NOMO-1 (cell line): ENCODE measurements around the gene CACFD1.
"Not testable (repeated sequence)": the region's sequence is repeated elsewhere in the genome, so short reads cannot be mapped to it uniquely, and the experiment has no call there.

Source experiments
- DNase-seq, 2 experiments: peaks; one replicate each; lab custom pipeline; 2025; ENCODE audit not compliant: unreplicated experiment in 2 of 2; lab: John Stamatoyannopoulos, UW

The CACFD1 gene

GRCh38 chr9:133439337-133439736 is 20.4 kb upstream of the CACFD1 start:
- DNase-seq, result no peak

- DNase-seq, result no peak
These were observed 18.9 kb upstream of the CACFD1 start for GRCh38 chr9:133440874-133441273.

GRCh38 chr9:133441571-133441970 is 18.2 kb upstream of the CACFD1 start:
- DNase-seq, result no peak

DNA sequence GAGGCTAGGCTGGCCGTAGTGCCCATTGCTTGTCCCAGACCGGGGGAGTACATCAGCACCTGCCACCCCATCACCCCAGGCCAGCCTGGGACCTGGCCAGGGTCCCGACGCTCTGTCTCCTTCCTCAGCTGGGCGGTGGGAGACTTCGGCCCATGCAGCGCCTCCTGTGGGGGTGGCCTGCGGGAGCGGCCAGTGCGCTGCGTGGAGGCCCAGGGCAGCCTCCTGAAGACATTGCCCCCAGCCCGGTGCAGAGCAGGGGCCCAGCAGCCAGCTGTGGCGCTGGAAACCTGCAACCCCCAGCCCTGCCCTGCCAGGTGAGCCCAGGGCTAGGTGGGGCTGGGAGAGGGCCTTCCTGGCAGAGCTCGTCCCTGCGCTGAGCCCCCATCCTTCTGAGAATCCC is 16.5 kb upstream of the CACFD1 start:
- no peak for DNase-seq

DNA sequence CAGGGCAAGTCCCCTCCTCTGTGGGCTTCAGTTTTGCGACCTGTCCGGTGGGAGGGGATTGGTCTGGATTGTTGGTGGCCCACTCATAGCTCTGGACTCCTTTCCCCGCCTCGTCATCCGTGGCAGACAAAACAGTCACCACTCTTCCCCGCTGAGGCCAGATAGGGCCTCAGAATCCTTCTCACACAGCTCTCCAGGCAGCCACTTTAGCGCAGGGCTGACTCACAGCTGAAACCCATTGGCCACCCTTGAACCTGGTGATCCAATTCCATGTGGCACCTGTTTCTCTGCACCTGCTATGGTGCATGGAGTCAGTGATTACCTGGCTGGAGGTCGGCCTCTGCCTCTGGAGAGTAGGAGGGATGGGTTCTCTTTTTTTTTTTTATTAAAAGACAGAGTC is 15.8 kb upstream of the CACFD1 start:
- DNase-seq, result no peak

DNA sequence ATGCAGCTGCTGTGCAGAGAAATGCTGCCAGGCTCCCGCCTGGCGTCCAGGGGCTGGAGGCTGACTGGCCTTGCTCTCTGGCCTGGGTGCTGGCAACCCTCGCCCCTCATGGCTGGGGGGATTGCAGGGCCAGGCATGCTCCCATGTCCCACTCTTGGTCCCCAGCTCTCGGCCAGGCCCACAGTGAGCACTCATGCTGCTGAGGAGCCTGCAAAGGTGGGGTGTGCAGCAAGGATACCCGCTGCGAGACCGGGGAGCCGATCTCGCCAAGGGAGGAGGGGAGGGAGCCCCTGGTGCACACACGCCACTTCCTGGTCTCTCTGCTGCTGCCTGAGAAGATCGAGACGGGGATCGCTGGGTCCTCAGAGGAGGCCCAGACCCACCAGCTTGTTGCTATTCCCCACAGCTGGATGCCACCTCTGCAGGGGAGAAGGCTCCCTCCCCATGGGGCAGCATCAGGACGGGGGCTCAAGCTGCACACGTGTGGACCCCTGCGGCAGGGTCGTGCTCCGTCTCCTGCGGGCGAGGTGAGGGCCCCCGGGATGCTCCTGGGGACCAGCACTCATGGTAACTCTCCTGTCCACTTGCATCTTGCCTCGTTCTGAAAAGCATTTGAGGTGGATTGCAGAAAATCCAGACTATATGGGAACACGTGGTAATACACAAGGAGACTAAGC is 14.3 kb upstream of the CACFD1 start:
- no peak for DNase-seq

DNA sequence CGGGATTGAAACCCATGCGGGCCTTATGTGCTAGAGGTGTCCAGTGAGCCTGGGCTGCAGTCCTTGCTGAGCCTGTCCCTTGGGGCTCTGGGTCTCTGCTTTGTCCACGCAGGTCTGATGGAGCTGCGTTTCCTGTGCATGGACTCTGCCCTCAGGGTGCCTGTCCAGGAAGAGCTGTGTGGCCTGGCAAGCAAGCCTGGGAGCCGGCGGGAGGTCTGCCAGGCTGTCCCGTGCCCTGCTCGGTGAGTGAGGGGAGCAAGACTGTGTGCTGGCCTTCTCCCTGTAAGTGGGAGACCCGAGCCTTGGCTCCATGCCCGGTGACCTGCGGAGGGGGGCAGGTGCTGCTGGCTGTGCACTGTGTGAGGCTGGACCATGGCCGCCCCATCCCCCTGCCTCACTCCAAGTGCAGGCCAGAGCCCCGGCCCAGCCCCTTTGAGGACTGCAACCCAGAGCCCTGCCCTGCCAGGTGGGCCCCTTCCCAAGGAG is 11.2 kb upstream of the CACFD1 start:
- DNase-seq, result no peak

GRCh38 chr9:133449760-133450159 is 10.0 kb upstream of the CACFD1 start:
- DNase-seq, result no peak

- DNase-seq, result not testable (repeated sequence)
These were observed 7.9 kb upstream of the CACFD1 start for GRCh38 chr9:133451865-133452264.

DNA sequence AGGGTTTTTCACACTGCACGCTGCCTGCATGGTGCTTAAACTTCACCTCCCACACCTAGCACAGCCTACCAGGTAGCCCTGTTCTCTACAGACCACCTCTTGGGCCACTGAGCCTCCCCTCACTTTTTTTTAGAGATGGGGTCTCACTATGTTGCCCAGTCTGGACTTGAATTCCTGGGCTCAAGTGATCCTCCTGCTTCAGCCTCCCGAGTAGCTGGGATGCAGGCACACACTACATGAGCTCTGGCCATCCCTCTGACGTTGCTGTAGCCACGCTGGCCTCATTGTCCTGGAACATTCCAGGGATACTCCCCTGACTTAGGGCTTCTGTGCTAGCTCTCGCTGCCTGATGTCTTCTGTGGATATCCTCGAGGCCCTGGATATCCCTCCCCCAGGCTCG is 7.2 kb upstream of the CACFD1 start:
- DNase-seq, result no peak

GRCh38 chr9:133453651-133454050 is 6.1 kb upstream of the CACFD1 start:
- DNase-seq, result no peak

DNA sequence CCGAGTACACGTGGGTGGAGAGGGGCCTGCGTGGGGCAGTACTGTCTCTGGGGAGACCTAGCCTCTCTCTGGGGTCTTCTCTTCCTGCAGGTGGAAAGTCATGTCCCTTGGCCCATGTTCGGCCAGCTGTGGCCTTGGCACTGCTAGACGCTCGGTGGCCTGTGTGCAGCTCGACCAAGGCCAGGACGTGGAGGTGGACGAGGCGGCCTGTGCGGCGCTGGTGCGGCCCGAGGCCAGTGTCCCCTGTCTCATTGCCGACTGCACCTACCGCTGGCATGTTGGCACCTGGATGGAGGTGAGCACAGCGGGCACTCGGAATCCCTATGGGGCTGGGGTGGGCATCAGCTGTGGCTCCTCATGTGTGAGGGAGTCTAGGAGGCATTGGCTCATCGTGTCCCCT is 5.5 kb upstream of the CACFD1 start:
- no peak for DNase-seq

DNA sequence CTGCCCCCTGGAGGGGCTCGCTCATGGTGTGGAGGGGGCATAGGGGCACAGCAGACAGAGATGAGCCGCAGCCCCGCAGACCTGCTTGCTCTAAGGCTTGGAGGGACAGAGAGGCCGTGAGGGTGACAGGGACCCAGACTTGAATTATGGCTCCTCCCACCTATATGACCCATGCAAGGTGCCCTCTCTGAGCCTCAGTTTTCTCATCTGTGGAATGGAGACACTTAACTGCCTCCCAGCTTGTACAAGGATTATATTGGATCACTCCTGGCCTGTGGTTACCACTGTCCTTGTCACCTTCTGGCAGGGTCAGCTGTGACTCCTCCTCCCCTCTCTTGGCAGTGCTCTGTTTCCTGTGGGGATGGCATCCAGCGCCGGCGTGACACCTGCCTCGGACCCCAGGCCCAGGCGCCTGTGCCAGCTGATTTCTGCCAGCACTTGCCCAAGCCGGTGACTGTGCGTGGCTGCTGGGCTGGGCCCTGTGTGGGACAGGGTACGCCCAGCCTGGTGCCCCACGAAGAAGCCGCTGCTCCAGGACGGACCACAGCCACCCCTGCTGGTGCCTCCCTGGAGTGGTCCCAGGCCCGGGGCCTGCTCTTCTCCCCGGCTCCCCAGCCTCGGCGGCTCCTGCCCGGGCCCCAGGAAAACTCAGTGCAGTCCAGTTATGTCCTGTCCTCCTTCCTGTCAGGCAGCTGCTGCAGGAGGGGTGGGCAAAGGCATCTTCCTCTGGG is 4.7 kb upstream of the CACFD1 start:
- no peak for DNase-seq

GRCh38 chr9:133455936-133456335 is 3.8 kb upstream of the CACFD1 start:
- no peak for DNase-seq

GRCh38 chr9:133456409-133456808 is 3.4 kb upstream of the CACFD1 start:
- no peak for DNase-seq

GRCh38 chr9:133457233-133457632 is 2.5 kb upstream of the CACFD1 start:
- no peak for DNase-seq

- no peak for DNase-seq
These were observed 2.0 kb upstream of the CACFD1 start for GRCh38 chr9:133457748-133458147.

DNA sequence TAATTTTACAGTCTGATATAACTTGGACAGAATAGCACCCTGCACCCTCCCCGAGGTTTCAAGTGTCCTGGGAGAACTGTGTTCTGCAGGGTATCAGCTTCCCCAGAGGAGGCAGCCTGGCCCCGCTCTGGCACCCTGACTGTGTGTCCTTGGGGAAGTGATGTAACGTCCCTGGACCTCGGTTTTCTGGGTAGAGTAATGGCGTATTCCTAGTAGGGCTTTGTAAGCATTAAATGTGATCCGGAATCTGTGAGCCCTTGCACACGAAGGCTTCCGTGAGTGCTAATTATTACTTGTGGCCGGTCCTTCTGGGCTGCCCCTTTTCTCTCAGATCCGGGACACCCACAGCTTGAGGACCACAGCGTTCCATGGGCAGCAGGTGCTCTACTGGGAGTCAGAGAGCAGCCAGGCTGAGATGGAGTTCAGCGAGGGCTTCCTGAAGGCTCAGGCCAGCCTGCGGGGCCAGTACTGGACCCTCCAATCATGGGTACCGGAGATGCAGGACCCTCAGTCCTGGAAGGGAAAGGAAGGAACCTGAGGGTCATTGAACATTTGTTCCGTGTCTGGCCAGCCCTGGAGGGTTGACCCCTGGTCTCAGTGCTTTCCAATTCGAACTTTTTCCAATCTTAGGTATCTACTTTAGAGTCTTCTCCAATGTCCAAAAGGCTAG is 1.0 kb upstream of the CACFD1 start:
- DNase-seq, result no peak

GRCh38 chr9:133460405-133461175 is 812 bp downstream of the CACFD1 start:
- no peak for DNase-seq

DNA sequence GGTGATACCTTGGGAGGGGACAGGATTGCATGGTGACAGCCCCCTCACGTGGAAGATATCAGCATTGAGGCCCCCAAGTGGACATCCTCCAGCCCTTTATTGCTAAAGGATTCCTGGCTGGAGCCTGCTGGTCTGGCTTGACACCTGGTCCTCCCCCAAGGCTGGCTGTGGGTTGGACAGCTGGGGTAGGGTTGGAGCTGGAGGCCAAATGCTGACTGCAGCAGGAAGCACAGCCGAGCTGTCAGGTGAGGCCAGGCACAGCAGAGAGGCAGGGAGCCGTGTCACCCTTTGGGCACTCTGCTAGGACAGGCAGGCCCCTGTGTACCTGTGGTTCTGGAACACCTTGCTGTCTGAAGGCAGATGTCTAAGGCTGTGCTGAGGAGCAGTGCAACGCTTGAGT is 2.2 kb downstream of the CACFD1 start:
- no peak for DNase-seq

DNA sequence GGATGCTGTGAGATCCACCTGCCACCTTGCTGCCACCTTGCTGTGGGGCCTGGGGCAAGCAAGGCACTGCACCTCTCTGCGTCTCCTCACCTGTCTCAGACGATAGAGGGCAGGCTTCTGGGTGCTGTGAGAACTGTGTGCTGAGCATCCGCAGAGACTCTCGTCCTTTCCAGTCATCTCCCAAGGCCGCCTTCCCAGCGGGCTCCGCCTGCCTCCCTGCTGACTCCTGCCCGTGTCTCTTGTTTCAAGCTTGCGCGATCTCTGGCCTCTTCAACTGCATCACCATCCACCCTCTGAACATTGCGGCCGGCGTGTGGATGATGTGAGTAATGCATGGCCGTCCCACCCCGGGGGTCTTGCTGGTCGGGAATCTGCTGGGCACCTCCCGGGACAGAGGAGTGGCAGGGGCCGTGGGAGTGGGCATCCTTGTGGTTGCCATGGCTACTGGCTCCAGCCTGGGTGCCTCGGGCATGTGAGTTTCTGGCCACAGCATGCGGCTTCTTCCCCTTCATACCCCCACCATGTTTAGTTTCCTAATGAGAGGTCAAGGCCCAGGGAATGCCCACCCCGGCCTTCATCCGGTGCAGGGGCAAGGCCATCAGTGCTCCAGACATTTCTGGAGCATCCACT is 3.6 kb downstream of the CACFD1 start:
- no peak for DNase-seq
